ENCODE results near the gene RIPOR3. TPM values are rescaled to one million over a fixed set of nuclear protein-coding genes. Genes with fewer than 3 reads are reported as not detected.
"Not testable (repeated sequence)": the region's sequence is repeated elsewhere in the genome, so short reads cannot be mapped to it uniquely, and the experiment has no call there.

RIPOR3 gene
- total RNA-seq, 1 donor from 2014 or later, result 0.53 TPM

- no peak for FAIRE-seq
- DNase-seq (ENCODE audit: low read depth), result no peak
- Histone ChIP-seq H3K27me3 (ENCODE audit: control insufficient read depth, insufficient read depth, low read length) (no peaks in the 10 kb centered on the region), H3K4me3 (ENCODE audit: low read depth, low read length) (no peak overlapping the region), H3K36me3 (ENCODE audit: control insufficient read depth, insufficient read depth, low read length) (no peaks in the 10 kb centered on the region)
- no peak for TF ChIP-seq CTCF (IDR thresholded peaks at IDR 0.05; ENCODE audit: insufficient read depth, low read length, severe bottlenecking)
Measured at GRCh38 chr20:50628332-50628731, 63.0 kb downstream of the RIPOR3 start.

GRCh38 chr20:50627747-50628146, 63.6 kb downstream of the RIPOR3 start:
- TF ChIP-seq CTCF (IDR thresholded peaks at IDR 0.05; ENCODE audit: insufficient read depth, low read length, severe bottlenecking), result no peak
- no peak for FAIRE-seq
- no peaks in the 10 kb centered on the region for H3K36me3 ChIP-seq (ENCODE audit: control insufficient read depth, insufficient read depth, low read length)
- no peak for DNase-seq (ENCODE audit: low read depth)
- H3K27me3 ChIP-seq (ENCODE audit: control insufficient read depth, insufficient read depth, low read length), result no peaks in the 10 kb centered on the region
- no peak overlapping the region for H3K4me3 ChIP-seq (ENCODE audit: low read depth, low read length)

DNA sequence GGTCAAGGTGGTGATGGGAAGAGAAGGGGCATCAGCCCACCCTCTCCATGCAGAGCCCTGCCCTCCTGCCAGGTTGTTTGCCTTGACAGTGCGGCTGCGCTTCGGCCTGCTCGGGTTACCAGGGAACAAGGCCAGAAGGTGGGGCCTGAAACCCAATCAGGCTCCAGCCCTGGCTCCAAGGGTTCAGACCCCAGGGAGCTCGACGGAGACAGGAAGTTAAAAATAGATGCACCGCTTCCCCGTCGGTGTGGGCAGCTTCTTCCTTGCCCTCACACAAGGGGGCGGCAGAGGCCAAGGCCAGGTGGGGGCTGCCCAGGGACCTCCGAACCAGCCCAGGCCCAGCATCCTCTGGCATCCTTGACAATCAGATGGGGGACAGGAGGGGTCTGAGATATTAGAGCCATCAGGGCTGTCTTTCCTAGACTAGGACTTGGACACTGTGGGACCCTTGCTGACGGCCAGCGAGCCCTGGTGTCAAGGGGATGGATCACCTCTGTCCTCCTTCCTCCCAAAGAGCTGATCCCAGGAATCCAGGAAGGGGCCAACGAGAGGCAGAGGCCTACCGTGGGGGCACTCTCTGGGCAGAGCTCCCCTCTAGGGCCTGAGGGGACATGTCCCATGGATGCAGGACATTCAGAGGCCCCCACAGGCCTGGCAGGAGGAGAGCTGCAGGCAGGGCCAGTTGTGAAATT, 65.2 kb downstream of the RIPOR3 start:
- H3K27me3 ChIP-seq (ENCODE audit: control insufficient read depth, insufficient read depth, low read length), result no peaks in the 10 kb centered on the region
- H3K36me3 ChIP-seq (ENCODE audit: control insufficient read depth, insufficient read depth, low read length), result no peaks in the 10 kb centered on the region
- peak; percentile 56 for TF ChIP-seq CTCF (IDR thresholded peaks at IDR 0.05; ENCODE audit: insufficient read depth, low read length, severe bottlenecking)
- no peak for DNase-seq (ENCODE audit: low read depth)
- FAIRE-seq, result no peak
- no peak overlapping the region for H3K4me3 ChIP-seq (ENCODE audit: low read depth, low read length)

DNA sequence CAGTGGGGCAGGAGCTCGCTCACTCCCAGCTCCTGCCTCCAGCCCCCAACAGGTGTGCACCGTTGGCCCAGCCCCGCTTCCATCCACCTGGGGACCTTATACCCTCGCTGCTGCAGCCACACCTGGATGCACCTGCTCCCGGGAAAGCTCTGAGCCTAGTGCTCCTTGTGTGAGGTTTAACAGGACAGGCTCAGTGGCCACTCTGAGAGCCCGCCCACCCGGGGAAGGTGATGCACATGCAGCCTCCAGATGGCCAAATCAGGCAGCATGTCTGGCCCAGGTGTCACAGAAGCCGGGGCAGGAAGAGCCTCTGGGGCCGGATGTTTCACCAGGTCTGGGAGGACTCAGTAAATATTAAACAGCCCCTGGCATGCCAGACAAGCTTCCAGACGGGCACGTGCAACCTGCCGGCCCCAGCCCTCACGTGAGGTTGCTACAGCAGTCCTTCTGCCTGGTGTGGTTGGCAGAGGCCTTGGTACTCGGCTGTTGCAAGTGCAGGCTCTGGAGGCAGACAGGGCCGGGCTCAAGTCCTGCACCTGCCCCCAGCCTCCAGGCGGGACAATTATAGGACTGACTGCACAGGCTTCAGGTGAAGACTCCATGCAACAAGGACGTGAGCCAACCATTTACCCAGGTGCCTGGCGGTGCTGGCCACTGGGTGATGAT, 66.9 kb downstream of the RIPOR3 start:
- Histone ChIP-seq H3K4me3 (ENCODE audit: low read depth, low read length) (no peak overlapping the region), H3K36me3 (ENCODE audit: control insufficient read depth, insufficient read depth, low read length) (no peaks in the 10 kb centered on the region), H3K27me3 (ENCODE audit: control insufficient read depth, insufficient read depth, low read length) (no peaks in the 10 kb centered on the region)
- DNase-seq (ENCODE audit: low read depth) (peak; percentile 40), FAIRE-seq (no peak)
- no peak for TF ChIP-seq CTCF (IDR thresholded peaks at IDR 0.05; ENCODE audit: insufficient read depth, low read length, severe bottlenecking)

- FAIRE-seq, result no peak
- DNase-seq (ENCODE audit: low read depth), result no peak
- H3K36me3 ChIP-seq (ENCODE audit: control insufficient read depth, insufficient read depth, low read length), result no peaks in the 10 kb centered on the region
- TF ChIP-seq CTCF (IDR thresholded peaks at IDR 0.05; ENCODE audit: insufficient read depth, low read length, severe bottlenecking), result no peak
- no peaks in the 10 kb centered on the region for H3K27me3 ChIP-seq (ENCODE audit: control insufficient read depth, insufficient read depth, low read length)
- H3K4me3 ChIP-seq (ENCODE audit: low read depth, low read length), result no peak overlapping the region
Measured at GRCh38 chr20:50621068-50621665, 70.2 kb downstream of the RIPOR3 start.

DNA sequence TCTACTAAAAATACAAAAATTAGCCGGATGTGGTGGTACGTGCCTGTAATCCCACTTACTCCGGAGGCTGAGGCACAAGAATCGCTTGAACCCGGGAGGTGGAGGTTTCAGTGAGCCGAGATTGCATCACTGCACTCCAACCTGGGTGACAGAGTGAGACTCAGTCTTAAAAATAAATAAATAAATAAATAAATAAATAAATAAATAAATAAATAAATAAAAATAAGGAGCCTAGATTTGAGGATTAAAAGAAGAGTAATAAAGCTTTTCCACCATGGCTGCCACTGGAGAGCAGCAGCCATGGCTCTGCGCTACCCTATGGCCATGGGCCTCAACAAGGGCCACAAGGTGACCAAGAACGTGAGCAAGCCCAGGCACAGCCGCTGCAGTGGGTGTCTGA, 70.9 kb downstream of the RIPOR3 start:
- not testable (repeated sequence) for H3K4me3 ChIP-seq (ENCODE audit: low read depth, low read length); FAIRE-seq; H3K36me3 ChIP-seq (ENCODE audit: control insufficient read depth, insufficient read depth, low read length); H3K27me3 ChIP-seq (ENCODE audit: control insufficient read depth, insufficient read depth, low read length); DNase-seq (ENCODE audit: low read depth)
